NCI-H146 (cell line): Measurements from ENCODE around the gene CYP21A2.
"Not testable (repeated sequence)": the region's sequence is repeated elsewhere in the genome, so short reads cannot be mapped to it uniquely, and the experiment has no call there.

Source experiments
- DNase-seq: peaks from one replicate; lab custom pipeline; 2025; lab: John Stamatoyannopoulos, UW

Gene CYP21A2

GRCh38 chr6:32037598-32038524 lies at the start of gene CYP21A2:
Gene CYP21A2 (plus strand): TSS chr6:32038415. CDS start chr6:32038423, 8 bp downstream.
- peak; percentile 33 for DNase-seq

GRCh38 chr6:31989363-31989762 lies 48.9 kb upstream of the CYP21A2 start:
- not testable (repeated sequence) for DNase-seq

GRCh38 chr6:31994421-31994820 lies 43.8 kb upstream of the CYP21A2 start:
- DNase-seq: not testable (repeated sequence)

GRCh38 chr6:31996385-31996784 lies 41.8 kb upstream of the CYP21A2 start:
- DNase-seq: not testable (repeated sequence)

- not testable (repeated sequence) for DNase-seq
Observed at GRCh38 chr6:32002546-32003268, 35.5 kb upstream of the CYP21A2 start.

GRCh38 chr6:32003301-32003700 lies 34.9 kb upstream of the CYP21A2 start:
- not testable (repeated sequence) for DNase-seq

GRCh38 chr6:32004393-32004792 lies 33.8 kb upstream of the CYP21A2 start:
- not testable (repeated sequence) for DNase-seq

GRCh38 chr6:32004864-32005537 lies 33.2 kb upstream of the CYP21A2 start:
- peak; percentile 31 for DNase-seq

GRCh38 chr6:32005538-32005880 lies 32.7 kb upstream of the CYP21A2 start:
- not testable (repeated sequence) for DNase-seq

- DNase-seq: not testable (repeated sequence)
Observed at GRCh38 chr6:32005991-32006529, 32.2 kb upstream of the CYP21A2 start.

- DNase-seq: not testable (repeated sequence)
Observed at GRCh38 chr6:32007086-32007485, 31.1 kb upstream of the CYP21A2 start.

- not testable (repeated sequence) for DNase-seq
Observed at GRCh38 chr6:32008037-32008436, 30.2 kb upstream of the CYP21A2 start.

GRCh38 chr6:32008616-32009015 lies 29.6 kb upstream of the CYP21A2 start:
- not testable (repeated sequence) for DNase-seq

- not testable (repeated sequence) for DNase-seq
Observed at GRCh38 chr6:32009537-32009936, 28.7 kb upstream of the CYP21A2 start.

- not testable (repeated sequence) for DNase-seq
Observed at GRCh38 chr6:32010856-32011530, 27.2 kb upstream of the CYP21A2 start.

GRCh38 chr6:32012941-32013617 lies 25.1 kb upstream of the CYP21A2 start:
- DNase-seq: not testable (repeated sequence)

GRCh38 chr6:32013738-32014137 lies 24.5 kb upstream of the CYP21A2 start:
- not testable (repeated sequence) for DNase-seq

- not testable (repeated sequence) for DNase-seq
Observed at GRCh38 chr6:32014547-32014946, 23.7 kb upstream of the CYP21A2 start, which contains the start of gene C4B. Gene C4B (plus strand): TSS chr6:32014795. CDS start chr6:32014846, 51 bp downstream.

GRCh38 chr6:32022100-32022499 lies 16.1 kb upstream of the CYP21A2 start:
- not testable (repeated sequence) for DNase-seq

GRCh38 chr6:32028631-32029030 lies 9.6 kb upstream of the CYP21A2 start:
- not testable (repeated sequence) for DNase-seq

- not testable (repeated sequence) for DNase-seq
Observed at GRCh38 chr6:32029553-32029952, 8.7 kb upstream of the CYP21A2 start.
